H1 (cell line): ENCODE measurements around the gene LILRB4. TPM values are rescaled to one million over a fixed set of nuclear protein-coding genes. Genes with fewer than 3 reads are reported as not detected.

Experiments used
- BACH1 ChIP-seq: IDR thresholded peaks from 2 replicates; pipeline ENCODE4 v1.6.1; 2012; ENCODE audit warnings: low read length, improper control_type of control experiment
- CTBP2 ChIP-seq: IDR thresholded peaks from 2 replicates; pipeline ENCODE4 v1.7.0; 2011; ENCODE audit warnings: borderline replicate concordance, mild to moderate bottlenecking, moderate library complexity, mixed read lengths, low read length; ENCODE audit not compliant: insufficient read depth, insufficient read length
- NANOG ChIP-seq: IDR thresholded peaks from 2 replicates; pipeline ENCODE4 v1.6.1; 2011; ENCODE audit warnings: low read length, low read depth, mild to moderate bottlenecking, inconsistent platforms; ENCODE audit not compliant: insufficient read depth, poor library complexity, severe bottlenecking
- RBBP5 ChIP-seq: IDR thresholded peaks from 2 replicates; pipeline ENCODE4 v1.7.1; 2012; ENCODE audit warnings: low read depth, mild to moderate bottlenecking, inconsistent platforms, low read length, moderate library complexity, borderline replicate concordance
- SIX5 ChIP-seq: IDR thresholded peaks from 2 replicates; pipeline ENCODE4 v1.6.1; 2011; ENCODE audit warnings: mild to moderate bottlenecking, low read depth, low read length
- USF2 ChIP-seq: IDR thresholded peaks from 2 replicates; pipeline ENCODE4 v1.6.1; 2011; ENCODE audit warnings: low read length, improper control_type of control experiment
- polyA plus RNA-seq, 7 experiments: library from polyadenylated mRNA; depleted of rRNA in 3 of 7; stranded (reverse) in 5 of 7; unstranded in 2 of 7; fragments of >200 nt in 5 of 7; fragments of 200-250 nt in 2 of 7; gene quantifications; 1 replicate in 5 of 7; 2 replicates in 1 of 7; 4 replicates in 1 of 7; pipeline versions ENCODE4 v1.2.1 to v1.2.3, GENCODE V29; 2011 to 2013; ENCODE audit warnings: missing spikeins in 2 of 7, mixed read lengths in 2 of 7
- total RNA-seq: library from RNA; stranded (reverse); fragmentation: NEBNext Ultra II Directional; extraction: Animal tissue kit (Norgen Biotek cat#: 25700); gene quantifications from 2 replicates; pipeline ENCODE4 v1.2.1, GENCODE V29; 2021

LILRB4 gene
- total and polyA plus RNA-seq, 2 of the 8 experiments (the other 6 are each of a cell fraction or from before 2014, with no cell fraction given), result not detected

GRCh38 chr19:54708781-54709180 is 46.0 kb downstream of the LILRB4 start (continued):
- TF ChIP-seq CTBP2, result no peak
- no peak for TF ChIP-seq BACH1
- no peak for TF ChIP-seq RBBP5
- no peak for TF ChIP-seq SIX5
- TF ChIP-seq NANOG, result no peak
- TF ChIP-seq USF2, result no peak
